Measurements from ENCODE around the gene SDK2. TPM values are rescaled to one million over a fixed set of nuclear protein-coding genes. Genes with fewer than 3 reads are reported as not detected.

Gene SDK2
- total and polyA plus RNA-seq, 4 experiments from 2014 or later: 0.49 to 2.9 (median 2.2) TPM; not detected in 1

- no peaks in the 10 kb centered on the region for H3K27me3 ChIP-seq (ENCODE audit: insufficient read depth, low read length)
- Mint-ChIP-seq H3K27ac (no peak overlapping the region), H3K9me3 (peaks cover 0 to 2% (median 0%) of the 10 kb centered on the region in 8 donors), H3K36me3 (no peaks in the 10 kb centered on the region), H3K4me3 (no peak overlapping the region), H3K27me3 (no peaks in the 10 kb centered on the region), H3K4me1 (no peaks in the 10 kb centered on the region)
- no peaks in the 10 kb centered on the region for H3K36me3 ChIP-seq (ENCODE audit: insufficient read depth, low read length)
- no peak overlapping the region for H3K27ac ChIP-seq (ENCODE audit: low read depth, low read length)
- POLR2A ChIA-PET (ENCODE audit: partially characterized antibody): no interaction called here
- intact Hi-C loops (cut with micrococcal nuclease): no loop called here
- no peak overlapping the region for H3K4me3 ChIP-seq (ENCODE audit: low read length in 2 of 2)
- H3K4me1 ChIP-seq (ENCODE audit: insufficient read depth, low read length): no peaks in the 10 kb centered on the region
- CTCF ChIA-PET (ENCODE audit: partially characterized antibody): no interaction called here
- no peak for DNase-seq
- H3K9me3 ChIP-seq (ENCODE audit: control insufficient read depth in 1 of 2, low read length in 2 of 2): no peaks in the 10 kb centered on the region
Observed at GRCh38 chr17:73354423-73355284, 289.6 kb downstream of the SDK2 start.

DNA sequence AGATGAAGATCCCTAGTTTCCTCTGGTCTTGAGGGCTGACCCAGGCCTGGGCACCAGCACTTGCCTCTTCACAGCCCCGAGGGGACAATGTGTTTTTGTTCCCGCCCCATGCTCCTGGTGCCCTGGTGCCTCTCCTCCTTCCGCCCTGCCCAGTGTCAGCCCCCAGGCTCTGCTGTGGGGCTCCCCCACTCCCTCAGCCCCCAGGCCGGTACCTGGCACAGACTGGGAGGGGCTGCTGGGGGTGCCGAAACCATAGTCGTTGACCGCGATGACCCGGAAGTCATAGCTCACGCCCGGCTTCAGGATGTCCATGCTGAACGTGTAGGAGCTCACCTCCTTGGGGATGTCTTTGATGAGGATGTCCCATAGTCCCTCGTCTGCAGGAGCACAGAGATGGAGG, 292.0 kb downstream of the SDK2 start:
- Histone ChIP-seq H3K27me3 (ENCODE audit: insufficient read depth, low read length) (no peaks in the 10 kb centered on the region), H3K27ac (ENCODE audit: low read depth, low read length) (no peak overlapping the region), H3K4me3 (ENCODE audit: low read length in 2 of 2) (no peak overlapping the region), H3K9me3 (ENCODE audit: control insufficient read depth in 1 of 2, low read length in 2 of 2) (no peaks in the 10 kb centered on the region), H3K4me1 (ENCODE audit: insufficient read depth, low read length) (no peaks in the 10 kb centered on the region), H3K36me3 (ENCODE audit: insufficient read depth, low read length) (no peaks in the 10 kb centered on the region)
- H3K9me3 Mint-ChIP-seq: peaks cover 0 to 2% (median 0%) of the 10 kb centered on the region in 8 donors
- H3K4me3 Mint-ChIP-seq: no peak overlapping the region
- no peaks in the 10 kb centered on the region for H3K27me3 Mint-ChIP-seq
- DNase-seq: no peak
- H3K4me1 Mint-ChIP-seq: no peaks in the 10 kb centered on the region
- ChIA-PET POLR2A (ENCODE audit: partially characterized antibody) (no interaction called here), CTCF (ENCODE audit: partially characterized antibody) (no interaction called here)
- intact Hi-C loops (cut with micrococcal nuclease): no loop called here
- H3K36me3 Mint-ChIP-seq: no peaks in the 10 kb centered on the region
- no peak overlapping the region for H3K27ac Mint-ChIP-seq

DNA sequence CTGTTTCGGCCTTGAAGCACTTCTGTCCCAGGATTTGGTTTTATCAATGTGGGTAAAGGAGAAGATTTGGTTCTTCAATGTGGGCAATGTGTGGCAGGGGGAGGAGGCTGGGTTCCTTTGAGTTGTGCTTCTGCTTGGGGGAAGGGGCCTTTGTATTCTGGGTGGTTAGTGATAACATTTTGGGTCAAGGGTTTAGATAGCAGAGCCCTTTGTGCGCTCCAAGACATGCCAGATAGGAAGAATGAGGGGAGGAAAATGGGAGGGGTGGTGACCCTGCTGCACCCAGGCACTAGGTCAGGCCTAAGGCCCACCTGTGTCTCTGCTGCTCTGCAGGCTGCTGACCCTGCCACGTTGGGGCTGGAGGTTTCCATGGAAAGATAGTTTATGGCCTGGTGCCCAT, 292.5 kb downstream of the SDK2 start:
- Histone ChIP-seq H3K4me3 (ENCODE audit: low read length in 2 of 2) (no peak overlapping the region), H3K4me1 (ENCODE audit: insufficient read depth, low read length) (no peaks in the 10 kb centered on the region), H3K9me3 (ENCODE audit: control insufficient read depth in 1 of 2, low read length in 2 of 2) (no peaks in the 10 kb centered on the region), H3K36me3 (ENCODE audit: insufficient read depth, low read length) (no peaks in the 10 kb centered on the region), H3K27me3 (ENCODE audit: insufficient read depth, low read length) (no peaks in the 10 kb centered on the region), H3K27ac (ENCODE audit: low read depth, low read length) (no peak overlapping the region)
- Mint-ChIP-seq H3K27me3 (no peaks in the 10 kb centered on the region), H3K27ac (peak overlapping the region in 1 of 7 donors; percentile 47), H3K36me3 (no peaks in the 10 kb centered on the region), H3K4me3 (no peak overlapping the region), H3K9me3 (peaks cover 0 to 2% (median 0%) of the 10 kb centered on the region in 8 donors), H3K4me1 (no peaks in the 10 kb centered on the region)
- POLR2A ChIA-PET (ENCODE audit: partially characterized antibody): no interaction called here
- CTCF ChIA-PET (ENCODE audit: partially characterized antibody): interaction anchor here (0.9 kb wide), 1 partner anchor 96 kb away, joined by 3 read pairs; no protein-coding TSS in a partner anchor
- intact Hi-C loops (cut with micrococcal nuclease): no loop called here
- DNase-seq: no peak

DNA sequence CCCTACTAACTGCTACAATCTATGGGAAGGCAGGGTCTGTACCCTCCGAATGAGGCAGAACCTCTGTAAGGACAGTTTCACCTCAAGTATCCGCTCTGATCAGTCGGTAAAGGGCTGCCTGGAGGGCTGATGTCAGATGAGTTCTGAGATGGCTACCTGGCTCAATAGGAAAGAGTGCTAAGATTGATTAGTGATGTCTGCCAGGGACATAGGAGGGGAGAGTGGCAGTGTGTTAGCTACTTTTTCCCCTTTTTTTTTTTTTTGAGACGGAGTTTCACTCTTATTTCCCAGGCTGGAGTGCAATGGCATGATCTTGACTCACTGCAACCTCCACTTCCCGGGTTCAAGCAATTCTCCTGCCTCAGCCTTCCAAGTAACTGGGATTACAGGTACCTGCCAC, 293.4 kb downstream of the SDK2 start:
- ChIA-PET POLR2A (ENCODE audit: partially characterized antibody) (no interaction called here), CTCF (ENCODE audit: partially characterized antibody) (interaction anchor here (0.5 to 0.9 kb wide), 2 partner anchors 96 to 647 kb away, joined by 3 read pairs; no protein-coding TSS in a partner anchor)
- no peaks in the 10 kb centered on the region for H3K4me1 ChIP-seq (ENCODE audit: insufficient read depth, low read length)
- H3K4me3 ChIP-seq (ENCODE audit: low read length in 2 of 2): no peak overlapping the region
- H3K27ac ChIP-seq (ENCODE audit: low read depth, low read length): no peak overlapping the region
- H3K9me3 ChIP-seq (ENCODE audit: control insufficient read depth in 1 of 2, low read length in 2 of 2): no peaks in the 10 kb centered on the region
- Mint-ChIP-seq H3K27me3 (no peaks in the 10 kb centered on the region), H3K36me3 (no peaks in the 10 kb centered on the region), H3K27ac (peak overlapping the region in 1 of 7 donors; percentile 40), H3K4me1 (no peaks in the 10 kb centered on the region), H3K4me3 (no peak overlapping the region), H3K9me3 (peaks cover 0 to 2% (median 0%) of the 10 kb centered on the region in 8 donors)
- H3K27me3 ChIP-seq (ENCODE audit: insufficient read depth, low read length): no peaks in the 10 kb centered on the region
- intact Hi-C loops (cut with micrococcal nuclease): no loop called here
- DNase-seq: no peak
- H3K36me3 ChIP-seq (ENCODE audit: insufficient read depth, low read length): no peaks in the 10 kb centered on the region

DNA sequence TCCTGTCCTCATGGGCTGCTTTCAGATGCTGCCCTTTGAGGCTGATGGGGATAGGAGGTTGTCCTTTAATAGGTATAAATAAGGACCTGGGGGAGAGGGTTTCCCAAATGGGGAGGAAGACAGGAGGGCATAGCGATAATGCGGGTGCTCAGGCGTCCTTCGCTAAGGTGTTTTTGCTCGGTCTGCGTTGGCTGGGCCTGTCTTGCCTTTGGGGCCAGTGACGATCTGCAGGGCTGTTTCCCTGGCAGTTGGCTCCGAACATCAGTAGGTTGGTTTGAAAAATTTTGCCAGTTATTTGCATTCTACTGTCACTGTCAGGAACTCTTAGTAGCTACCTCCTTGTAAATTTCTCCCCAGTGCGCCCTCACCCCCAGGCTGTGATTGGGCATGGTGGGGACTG, 294.6 kb downstream of the SDK2 start:
- Histone ChIP-seq H3K27ac (ENCODE audit: low read depth, low read length) (no peak overlapping the region), H3K4me3 (ENCODE audit: low read length in 2 of 2) (no peak overlapping the region), H3K4me1 (ENCODE audit: insufficient read depth, low read length) (no peaks in the 10 kb centered on the region), H3K27me3 (ENCODE audit: insufficient read depth, low read length) (no peaks in the 10 kb centered on the region), H3K36me3 (ENCODE audit: insufficient read depth, low read length) (no peaks in the 10 kb centered on the region), H3K9me3 (ENCODE audit: control insufficient read depth in 1 of 2, low read length in 2 of 2) (no peaks in the 10 kb centered on the region)
- POLR2A ChIA-PET (ENCODE audit: partially characterized antibody): no interaction called here
- Mint-ChIP-seq H3K36me3 (no peaks in the 10 kb centered on the region), H3K4me3 (no peak overlapping the region), H3K27ac (no peak overlapping the region), H3K4me1 (no peaks in the 10 kb centered on the region), H3K9me3 (peaks cover 0 to 2% (median 0%) of the 10 kb centered on the region in 8 donors), H3K27me3 (no peaks in the 10 kb centered on the region)
- no peak for DNase-seq
- CTCF ChIA-PET (ENCODE audit: partially characterized antibody): interaction anchor here (1.0 kb wide), 1 partner anchor 20 kb away, joined by 3 read pairs; no protein-coding TSS in a partner anchor
- intact Hi-C loops (cut with micrococcal nuclease): no loop called here

DNA sequence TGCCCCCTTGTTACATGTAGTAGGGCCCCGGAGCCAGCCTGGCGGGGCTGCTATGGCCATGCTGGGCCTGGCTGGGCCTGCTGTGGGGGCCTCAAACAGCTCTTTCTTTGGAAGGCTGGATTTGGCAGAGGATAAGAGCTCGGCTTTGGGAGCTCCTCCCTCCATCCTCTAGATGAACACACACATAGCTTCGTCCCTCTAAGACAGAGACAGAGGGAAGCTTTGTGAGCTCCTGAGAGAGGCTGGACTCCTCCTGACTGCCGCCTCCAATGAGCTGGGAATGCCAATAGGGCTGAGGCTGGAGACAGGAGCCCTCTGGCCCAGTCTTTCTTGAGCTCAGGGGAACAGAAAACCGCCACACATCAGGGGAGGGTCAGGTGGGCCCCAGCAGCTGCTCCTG, 295.1 kb downstream of the SDK2 start:
- Histone ChIP-seq H3K36me3 (ENCODE audit: insufficient read depth, low read length) (no peaks in the 10 kb centered on the region), H3K27ac (ENCODE audit: low read depth, low read length) (no peak overlapping the region), H3K4me3 (ENCODE audit: low read length in 2 of 2) (no peak overlapping the region), H3K4me1 (ENCODE audit: insufficient read depth, low read length) (no peaks in the 10 kb centered on the region), H3K9me3 (ENCODE audit: control insufficient read depth in 1 of 2, low read length in 2 of 2) (no peaks in the 10 kb centered on the region), H3K27me3 (ENCODE audit: insufficient read depth, low read length) (no peaks in the 10 kb centered on the region)
- Mint-ChIP-seq H3K27ac (no peak overlapping the region), H3K27me3 (no peaks in the 10 kb centered on the region), H3K4me1 (no peaks in the 10 kb centered on the region), H3K4me3 (no peak overlapping the region), H3K36me3 (no peaks in the 10 kb centered on the region), H3K9me3 (peaks cover 0 to 2% (median 0%) of the 10 kb centered on the region in 8 donors)
- intact Hi-C loops (cut with micrococcal nuclease): no loop called here
- ChIA-PET POLR2A (ENCODE audit: partially characterized antibody) (no interaction called here), CTCF (ENCODE audit: partially characterized antibody) (interaction anchor here (0.8 kb wide), 1 partner anchor 38 kb away, joined by 3 read pairs; no protein-coding TSS in a partner anchor)
- no peak for DNase-seq

DNA sequence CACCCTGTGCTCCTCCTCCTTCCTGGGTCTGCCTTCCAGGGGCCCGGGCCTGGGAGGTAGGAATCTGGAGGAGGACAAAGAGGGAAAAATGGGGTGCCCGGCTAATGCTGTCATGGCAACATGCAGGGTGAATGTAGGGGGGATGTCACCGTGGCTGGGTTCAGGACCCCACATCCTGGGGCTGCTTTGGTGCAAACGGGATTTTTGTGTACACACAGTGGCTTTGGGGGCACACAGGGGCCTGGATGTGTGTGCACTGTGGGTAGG, 295.5 kb downstream of the SDK2 start:
- H3K27ac ChIP-seq (ENCODE audit: low read depth, low read length): no peak overlapping the region
- ChIA-PET POLR2A (ENCODE audit: partially characterized antibody) (no interaction called here), CTCF (ENCODE audit: partially characterized antibody) (interaction anchor here (0.8 kb wide), 1 partner anchor 38 kb away, joined by 3 read pairs; no protein-coding TSS in a partner anchor)
- no peaks in the 10 kb centered on the region for H3K9me3 ChIP-seq (ENCODE audit: control insufficient read depth in 1 of 2, low read length in 2 of 2)
- H3K9me3 Mint-ChIP-seq: peaks cover 0 to 2% (median 0%) of the 10 kb centered on the region in 8 donors
- no peaks in the 10 kb centered on the region for H3K4me1 ChIP-seq (ENCODE audit: insufficient read depth, low read length)
- no peak overlapping the region for H3K4me3 ChIP-seq (ENCODE audit: low read length in 2 of 2)
- intact Hi-C loops (cut with micrococcal nuclease): no loop called here
- no peaks in the 10 kb centered on the region for H3K36me3 ChIP-seq (ENCODE audit: insufficient read depth, low read length)
- H3K27ac Mint-ChIP-seq: no peak overlapping the region
- H3K27me3 ChIP-seq (ENCODE audit: insufficient read depth, low read length): no peaks in the 10 kb centered on the region
- no peak overlapping the region for H3K4me3 Mint-ChIP-seq
- no peaks in the 10 kb centered on the region for H3K4me1 Mint-ChIP-seq
- no peak for DNase-seq
- H3K36me3 Mint-ChIP-seq: no peaks in the 10 kb centered on the region
- no peaks in the 10 kb centered on the region for H3K27me3 Mint-ChIP-seq
